IPS-18a (cell line): ENCODE measurements around the gene FXYD2.

ENCODE experiments used
- H3K27ac ChIP-seq: one replicate; pipeline ENCODE4 v1.5.1; 2013; ENCODE audit warnings: low read length
- H3K27me3 ChIP-seq: one replicate; pipeline ENCODE4 v1.6.1; 2013; ENCODE audit warnings: mild to moderate bottlenecking, low read length; ENCODE audit not compliant: control insufficient read depth, insufficient read depth
- H3K36me3 ChIP-seq: one replicate; pipeline ENCODE4 v1.6.1; 2013; ENCODE audit warnings: low read depth, low read length; ENCODE audit not compliant: control insufficient read depth
- H3K4me1 ChIP-seq: one replicate; pipeline ENCODE4 v1.6.1; 2013; ENCODE audit warnings: low read depth, low read length; ENCODE audit not compliant: control insufficient read depth
- H3K4me3 ChIP-seq: one replicate; pipeline ENCODE4 v1.5.1; 2013; ENCODE audit warnings: low read length
- H3K9ac ChIP-seq: one replicate; pipeline ENCODE4 v1.6.1; 2013; ENCODE audit warnings: mild to moderate bottlenecking, low read length, moderate library complexity
- H3K9me3 ChIP-seq: one replicate; pipeline ENCODE4 v1.6.1; 2013; ENCODE audit warnings: low read depth, low read length; ENCODE audit not compliant: control insufficient read depth

FXYD2 gene

GRCh38 chr11:117823294-117823945 lies 1.1 kb downstream of the FXYD2 start:
- H3K36me3 ChIP-seq: no peaks in the 10 kb centered on the region
- H3K27ac ChIP-seq: no peak overlapping the region
- H3K4me3 ChIP-seq: no peak overlapping the region
- H3K9ac ChIP-seq: no peak overlapping the region
- H3K9me3 ChIP-seq: no peaks in the 10 kb centered on the region
- H3K4me1 ChIP-seq: peaks cover 21% of the 10 kb centered on the region
- no peaks in the 10 kb centered on the region for H3K27me3 ChIP-seq

DNA sequence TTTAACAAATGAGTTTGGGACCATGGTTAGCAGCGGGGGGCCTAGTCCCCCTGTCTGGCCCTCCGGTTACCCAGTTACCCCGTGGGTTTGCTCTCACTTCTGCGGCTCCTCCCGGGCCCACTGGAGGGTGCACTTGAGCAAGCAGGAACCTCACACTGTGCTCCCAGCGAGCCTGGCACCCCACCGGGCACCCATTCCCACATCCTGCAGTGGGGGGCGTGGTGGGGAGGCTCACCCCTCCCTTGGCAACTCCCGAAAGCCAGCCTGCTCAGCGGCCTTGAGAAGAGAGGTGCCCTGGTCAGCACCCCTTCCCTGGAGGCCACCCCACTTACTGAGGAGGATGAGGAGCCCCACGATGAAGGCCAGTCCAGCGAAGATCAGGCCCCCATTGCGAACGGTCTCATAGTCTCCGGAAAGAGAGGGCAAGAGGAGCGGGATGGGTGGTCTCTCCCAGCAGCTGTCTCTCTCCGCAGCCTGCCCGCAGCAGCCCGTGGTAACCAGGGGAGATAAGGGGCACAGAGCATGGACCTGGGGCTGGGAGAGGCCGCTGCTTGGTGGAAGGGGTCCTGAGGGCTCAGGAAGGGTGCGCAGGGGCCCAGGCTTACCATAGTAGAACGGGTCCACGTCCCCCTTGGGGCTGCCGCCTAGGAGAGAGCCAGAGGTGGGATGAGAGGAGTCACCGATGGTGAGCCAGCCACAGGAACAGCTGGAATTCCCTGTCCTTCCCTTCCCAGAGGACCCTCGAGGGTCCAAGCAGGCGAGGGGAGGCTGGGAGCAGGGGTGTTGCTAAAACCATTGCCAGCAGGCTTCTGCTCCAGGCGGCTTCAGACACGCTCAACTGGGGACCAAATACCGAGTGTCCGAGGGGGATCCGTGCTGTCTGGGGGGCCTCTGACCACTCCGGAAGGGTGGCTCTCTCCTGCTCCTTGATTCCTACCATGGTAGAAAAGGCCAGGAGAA lies 2.2 kb downstream of the FXYD2 start:
- H3K9ac ChIP-seq: no peak overlapping the region
- H3K27me3 ChIP-seq: no peaks in the 10 kb centered on the region
- H3K27ac ChIP-seq: no peak overlapping the region
- H3K36me3 ChIP-seq: no peaks in the 10 kb centered on the region
- no peak overlapping the region for H3K4me3 ChIP-seq
- H3K4me1 ChIP-seq: peaks cover 21% of the 10 kb centered on the region
- no peaks in the 10 kb centered on the region for H3K9me3 ChIP-seq

GRCh38 chr11:117821431-117821830 lies 3.1 kb downstream of the FXYD2 start:
- H3K36me3 ChIP-seq: no peaks in the 10 kb centered on the region

GRCh38 chr11:117820516-117820915 lies 4.0 kb downstream of the FXYD2 start:
- Histone ChIP-seq H3K4me3 (no peak overlapping the region), H3K27ac (no peak overlapping the region), H3K36me3 (no peaks in the 10 kb centered on the region), H3K27me3 (peaks cover 1% of the 10 kb centered on the region), H3K9ac (no peak overlapping the region), H3K9me3 (no peaks in the 10 kb centered on the region), H3K4me1 (peaks cover 32% of the 10 kb centered on the region)

More at GRCh38 chr11:117821431-117821830, 3.1 kb downstream of the FXYD2 start:
- Histone ChIP-seq H3K9me3 (no peaks in the 10 kb centered on the region), H3K27ac (no peak overlapping the region), H3K9ac (no peak overlapping the region), H3K4me1 (peaks cover 29% of the 10 kb centered on the region), H3K27me3 (no peaks in the 10 kb centered on the region), H3K4me3 (no peak overlapping the region)

GRCh38 chr11:117820071-117820470 lies 4.5 kb downstream of the FXYD2 start:
- H3K36me3 ChIP-seq: no peaks in the 10 kb centered on the region
- no peak overlapping the region for H3K4me3 ChIP-seq
- H3K9ac ChIP-seq: no peak overlapping the region
- no peaks in the 10 kb centered on the region for H3K9me3 ChIP-seq
- no peak overlapping the region for H3K27ac ChIP-seq
- peaks cover 37% of the 10 kb centered on the region for H3K4me1 ChIP-seq
- H3K27me3 ChIP-seq: peaks cover 4% of the 10 kb centered on the region

- Histone ChIP-seq H3K9me3 (no peaks in the 10 kb centered on the region), H3K36me3 (no peaks in the 10 kb centered on the region), H3K27me3 (peaks cover 4% of the 10 kb centered on the region), H3K9ac (no peak overlapping the region), H3K27ac (no peak overlapping the region), H3K4me1 (peaks cover 40% of the 10 kb centered on the region), H3K4me3 (no peak overlapping the region)
These were observed 5.2 kb downstream of the FXYD2 start for GRCh38 chr11:117819096-117820040.

- H3K36me3 ChIP-seq: no peaks in the 10 kb centered on the region
- peaks cover 4% of the 10 kb centered on the region for H3K27me3 ChIP-seq
- H3K4me1 ChIP-seq: peaks cover 38% of the 10 kb centered on the region
- no peak overlapping the region for H3K4me3 ChIP-seq
- no peak overlapping the region for H3K27ac ChIP-seq
- H3K9me3 ChIP-seq: no peaks in the 10 kb centered on the region
- no peak overlapping the region for H3K9ac ChIP-seq
These were observed 6.3 kb downstream of the FXYD2 start for GRCh38 chr11:117818041-117818873.

DNA sequence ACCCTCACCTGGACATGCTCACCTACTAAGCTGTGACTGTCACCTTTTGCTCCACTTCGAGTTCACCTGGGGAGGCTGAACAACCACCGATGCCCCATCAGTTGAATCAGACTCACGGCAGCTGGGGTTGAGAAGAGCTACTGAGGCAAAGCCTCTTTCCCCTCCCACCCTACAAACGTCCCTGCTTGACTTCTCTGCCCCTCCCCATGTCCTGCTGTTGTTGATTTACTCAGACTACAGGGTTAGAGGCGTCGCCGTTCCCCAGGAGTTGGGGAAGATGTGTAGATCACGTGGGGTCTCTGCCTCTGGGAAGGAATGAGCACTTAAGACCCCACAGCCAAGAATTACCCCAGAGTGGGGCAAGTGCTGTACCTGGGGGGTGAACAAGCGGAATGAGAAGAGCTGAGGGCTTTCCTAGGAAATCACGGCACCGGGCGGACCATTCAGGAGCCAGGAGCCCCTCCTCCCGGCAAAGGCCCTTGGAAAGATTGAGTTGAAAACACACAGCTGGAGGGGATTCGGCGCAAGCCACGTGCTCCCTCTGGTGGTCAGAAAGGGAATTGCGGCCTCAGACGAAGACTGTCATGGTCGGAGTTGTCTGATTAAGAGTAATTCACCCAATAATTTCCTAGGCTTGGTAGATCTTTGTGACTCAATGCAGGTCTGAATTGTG lies 7.0 kb downstream of the FXYD2 start:
- H3K36me3 ChIP-seq: no peaks in the 10 kb centered on the region
- peaks cover 38% of the 10 kb centered on the region for H3K4me1 ChIP-seq
- H3K9ac ChIP-seq: no peak overlapping the region
- no peak overlapping the region for H3K27ac ChIP-seq
- H3K4me3 ChIP-seq: peak overlapping the region; percentile 14
- peaks cover 4% of the 10 kb centered on the region for H3K27me3 ChIP-seq
- no peaks in the 10 kb centered on the region for H3K9me3 ChIP-seq

DNA sequence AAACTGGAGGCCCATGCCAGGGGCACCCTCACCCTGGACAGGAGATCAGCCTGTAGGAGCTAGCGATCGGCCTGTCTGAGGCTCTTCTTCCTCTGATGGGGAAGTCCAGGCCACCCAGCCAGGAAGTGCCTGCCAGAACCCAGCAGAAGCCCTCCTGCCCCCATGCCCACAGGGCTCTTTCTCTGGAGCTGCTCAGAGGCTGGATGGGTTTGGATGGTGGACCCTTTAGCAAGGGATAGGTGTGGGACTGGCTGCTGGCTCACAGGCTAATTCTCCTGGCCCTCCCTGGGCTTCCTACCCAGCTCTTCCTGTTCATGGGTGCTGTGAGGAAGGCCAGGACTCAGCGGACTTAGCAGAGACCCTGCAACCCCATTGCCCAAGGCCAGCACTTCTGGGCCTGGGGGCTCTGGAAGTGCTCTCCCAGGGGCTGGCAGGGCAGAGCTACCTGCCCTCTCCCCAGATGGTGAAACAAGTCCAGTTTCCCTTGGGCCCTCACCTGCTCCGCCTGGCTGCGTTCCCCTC lies 7.6 kb downstream of the FXYD2 start:
- H3K27me3 ChIP-seq: peaks cover 4% of the 10 kb centered on the region
- H3K9ac ChIP-seq: no peak overlapping the region
- no peaks in the 10 kb centered on the region for H3K36me3 ChIP-seq
- no peak overlapping the region for H3K27ac ChIP-seq
- peaks cover 38% of the 10 kb centered on the region for H3K4me1 ChIP-seq
- H3K9me3 ChIP-seq: no peaks in the 10 kb centered on the region
- H3K4me3 ChIP-seq: peak overlapping the region; percentile 14

GRCh38 chr11:117816151-117816741 lies 8.3 kb downstream of the FXYD2 start:
- H3K27me3 ChIP-seq: peaks cover 4% of the 10 kb centered on the region
- no peak overlapping the region for H3K9ac ChIP-seq
- peaks cover 38% of the 10 kb centered on the region for H3K4me1 ChIP-seq
- no peak overlapping the region for H3K4me3 ChIP-seq
- H3K27ac ChIP-seq: no peak overlapping the region
- no peaks in the 10 kb centered on the region for H3K36me3 ChIP-seq
- no peaks in the 10 kb centered on the region for H3K9me3 ChIP-seq
